GM12878 (cell line): ENCODE measurements around the gene NOM1. TPM values are rescaled to one million over a fixed set of nuclear protein-coding genes. Genes with fewer than 3 reads are reported as not detected.

ENCODE experiments used
- ATAC-seq: fragments of 200-7000 bp; cut with Tn5 transposase; 3 replicates; pipeline ENCODE4 v1.9.1; 2020; ENCODE audit warnings: mild to moderate bottlenecking, moderate library complexity
- BruUV-seq: library from RNA; stranded (reverse); fragments of 400-500 nt; replicated peaks from 2 replicates; lab custom pipeline; 2021; lab: Mats Ljungman, UMichigan
- CTCF ChIA-PET: fragments of 300-600 bp; sonication (Branson Sonifier 250); formaldehyde crosslinking; extraction: SDS; loops from one replicate; lab custom pipeline; 2021; ENCODE audit warnings: inconsistent platforms; lab: Yijun Ruan, JAX
- POLR2A ChIA-PET: fragments of 350-600 bp; formaldehyde crosslinking; extraction: SDS; loops from one replicate; lab custom pipeline; 2021; ENCODE audit warnings: inconsistent platforms; lab: Charles Lee
- RAD21 ChIA-PET: fragments of 300-600 bp; sonication (Branson Sonifier 250); formaldehyde crosslinking; loops from one replicate; lab custom pipeline; 2023; ENCODE audit warnings: antibody characterized with exemption; ENCODE audit not compliant: unreplicated experiment; lab: Charles Lee
- SMC1A ChIA-PET: fragments of 300-600 bp; sonication (Branson Sonifier 250); formaldehyde crosslinking; loops from one replicate; lab custom pipeline; 2023; ENCODE audit not compliant: unreplicated experiment, uncharacterized antibody; lab: Charles Lee
- DNase-seq: peaks from one replicate; pipeline ENCODE4 v3.0.0-alpha.2; 2011; ENCODE audit warnings: low read depth, low spot score
- FAIRE-seq: peaks from 3 replicates; lab custom pipeline; 2011; peaks lifted over from hg19 to GRCh38; lab: Jason Lieb, UNC
- H2AFZ ChIP-seq: 2 replicates; pipeline ENCODE4 v1.6.0; 2011; ENCODE audit warnings: low read depth, low read length, control low read depth; ENCODE audit not compliant: control insufficient read depth
- H3K27ac ChIP-seq: 2 replicates; pipeline ENCODE4 v1.5.1; 2011; ENCODE audit warnings: control low read depth; ENCODE audit not compliant: control insufficient read depth, insufficient read depth
- H3K27me3 ChIP-seq, 2 experiments: replicated peaks in 1 of 2; 2 replicates each; pipeline versions ENCODE4 v1.6.0 to v1.6.1; 2011; ENCODE audit warnings: low read length in 1 of 2; ENCODE audit not compliant: control insufficient read depth in 2 of 2, insufficient read depth in 2 of 2
- H3K36me3 ChIP-seq, 2 experiments: 2 replicates each; pipeline ENCODE4 v1.5.1; 2011; ENCODE audit warnings: low read length in 1 of 2; ENCODE audit not compliant: control insufficient read depth in 2 of 2, insufficient read depth in 2 of 2
- H3K4me1 ChIP-seq: 2 replicates; pipeline ENCODE4 v1.6.1; 2011; ENCODE audit warnings: mild to moderate bottlenecking, low read length, moderate library complexity, mixed read lengths; ENCODE audit not compliant: control insufficient read depth, insufficient read depth
- H3K4me2 ChIP-seq: 2 replicates; pipeline ENCODE4 v1.6.0; 2011; ENCODE audit warnings: control low read depth; ENCODE audit not compliant: control insufficient read depth, insufficient read depth
- H3K4me3 ChIP-seq: fragments of 200-600 bp; sonication (generic); 2 replicates; pipeline ENCODE4 v1.5.1; 2016
- H3K79me2 ChIP-seq: 2 replicates; pipeline ENCODE4 v1.6.0; 2011; ENCODE audit warnings: low read length; ENCODE audit not compliant: control insufficient read depth, insufficient read depth
- H3K9ac ChIP-seq: 2 replicates; pipeline ENCODE4 v1.8.0; 2011; ENCODE audit warnings: low read length, control low read depth, mixed read lengths; ENCODE audit not compliant: control insufficient read depth, insufficient read depth
- H3K9me3 ChIP-seq: replicated peaks from 3 replicates; pipeline ENCODE4 v1.5.1; 2011; ENCODE audit warnings: mild to moderate bottlenecking, low read length; ENCODE audit not compliant: control insufficient read depth, insufficient read depth
- H4K20me1 ChIP-seq: 2 replicates; pipeline ENCODE4 v1.6.0; 2011; ENCODE audit not compliant: control insufficient read depth, insufficient read depth
- ATF3 ChIP-seq: IDR thresholded peaks from 2 replicates; pipeline ENCODE4 v1.6.1; 2011; ENCODE audit warnings: low read depth, mild to moderate bottlenecking, low read length, moderate library complexity, borderline replicate concordance; ENCODE audit errors: extremely low read depth
- ATF7 ChIP-seq: fragments of 450-650 bp; IDR thresholded peaks from 2 replicates; pipeline ENCODE4 v1.6.1; 2016; ENCODE audit warnings: low read depth, mild to moderate bottlenecking
- BCL3 ChIP-seq: IDR thresholded peaks from 2 replicates; pipeline ENCODE4 v1.6.1; 2011; ENCODE audit warnings: borderline replicate concordance, low read depth, mild to moderate bottlenecking, moderate library complexity, low read length; ENCODE audit not compliant: insufficient read depth, poor library complexity, severe bottlenecking
- ESRRA ChIP-seq: IDR thresholded peaks from 2 replicates; pipeline ENCODE4 v1.6.1; 2012; ENCODE audit warnings: mild to moderate bottlenecking, low read length, improper control_type of control experiment
- EZH2 ChIP-seq: IDR thresholded peaks from 2 replicates; pipeline ENCODE4 v1.6.1; 2012; ENCODE audit warnings: low read depth, mild to moderate bottlenecking, control low read depth, inconsistent platforms, low read length, borderline replicate concordance; ENCODE audit not compliant: control insufficient read depth
- IRF3 ChIP-seq: fragments of 450-650 bp; IDR thresholded peaks from 2 replicates; pipeline ENCODE4 v1.6.1; 2014; ENCODE audit warnings: mild to moderate bottlenecking
- MTA3 ChIP-seq: IDR thresholded peaks from 2 replicates; pipeline ENCODE4 v1.6.1; 2012; ENCODE audit warnings: low read length, inconsistent platforms, borderline replicate concordance
- NFIC ChIP-seq: IDR thresholded peaks from 2 replicates; pipeline ENCODE4 v1.6.1; 2012; ENCODE audit warnings: low read depth, mild to moderate bottlenecking, inconsistent platforms, low read length, moderate library complexity
- POLR2A ChIP-seq: IDR thresholded peaks from 2 replicates; pipeline ENCODE4 v1.6.1; 2011; ENCODE audit warnings: low read depth, mild to moderate bottlenecking, low read length
- SREBF2 ChIP-seq: IDR thresholded peaks from 2 replicates; pipeline ENCODE4 v1.6.1; 2012; ENCODE audit warnings: mild to moderate bottlenecking, low read length
- SUPT20H ChIP-seq: IDR thresholded peaks from 2 replicates; pipeline ENCODE4 v1.6.1; 2011; ENCODE audit warnings: low read depth, mild to moderate bottlenecking, low read length, moderate library complexity, borderline replicate concordance; ENCODE audit not compliant: control insufficient read depth
- TCF12 ChIP-seq: IDR thresholded peaks from 2 replicates; pipeline ENCODE4 v1.6.1; 2011; ENCODE audit warnings: low read depth, mild to moderate bottlenecking, low read length
- TCF3 ChIP-seq: IDR thresholded peaks from 2 replicates; pipeline ENCODE4 v1.6.1; 2012; ENCODE audit warnings: low read depth, mild to moderate bottlenecking, low read length, borderline replicate concordance; ENCODE audit not compliant: insufficient read depth
- ZBED1 ChIP-seq: IDR thresholded peaks from 2 replicates; pipeline ENCODE4 v1.6.1; 2016; ENCODE audit warnings: borderline replicate concordance
- ZNF622 ChIP-seq: fragments of 450-650 bp; IDR thresholded peaks from 2 replicates; pipeline ENCODE4 v1.6.1; 2017; ENCODE audit warnings: mild to moderate bottlenecking, inconsistent platforms
- ZSCAN29 ChIP-seq: fragments of 450-650 bp; IDR thresholded peaks from 2 replicates; pipeline ENCODE4 v1.6.1; 2017; ENCODE audit warnings: mild to moderate bottlenecking, moderate library complexity
- WGBS: methylation state at CpG from one replicate; pipeline ENCODE4 v1.1.6; 2016; ENCODE audit warnings: low lambda C conversion rate; ENCODE audit not compliant: insufficient replicate concordance, insufficient coverage; ENCODE audit errors: missing lambda C conversion rate; 5-methylcytosine and 5-hydroxymethylcytosine counted together
- in situ Hi-C: fragments of 300-500 bp; cut with MboI; formaldehyde crosslinking; loops from 9 replicates; pipeline ENCODE4 v1.14.3; 2018; ENCODE audit warnings: mixed read lengths
- intact Hi-C: fragments of 100-400 bp; cut with micrococcal nuclease; formaldehyde crosslinking; loops from one replicate; pipeline ENCODE4 v1.14.2; 2022; ENCODE audit not compliant: unreplicated experiment
- polyA plus RNA-seq, 11 experiments: library from polyadenylated mRNA; depleted of rRNA in 4 of 11; unstranded in 6 of 11; stranded (reverse) in 5 of 11; fragments of >200 nt; fragmentation: Nextera tagmentation in 4 of 11; fragmentation: Illumina TruSeq in 1 of 11; extraction: Ambion mirVana in 4 of 11; extraction: Trizol in 1 of 11; gene quantifications; 1 replicate in 1 of 11; 2 replicates in 10 of 11; pipeline versions ENCODE4 v1.2.1 to v1.2.3, GENCODE V29; 2011 to 2016; ENCODE audit warnings: inconsistent platforms in 2 of 11, missing spikeins in 2 of 11, low read depth in 1 of 11
- total RNA-seq, 4 experiments: library from RNA; depleted of rRNA in 3 of 4; stranded (reverse); fragments of >200 nt in 3 of 4; fragmentation: Illumina TruSeq in 1 of 4; extraction: Trizol in 1 of 4; gene quantifications; 2 replicates each; pipeline versions ENCODE4 v1.2.1 to v1.2.3, GENCODE V29; 2013 to 2021

Gene NOM1
- total and polyA plus RNA-seq, 10 of the 15 experiments (the other 5 are each of a cell fraction or from before 2014, with no cell fraction given) = 2.9 to 21.3 (median 17.8) TPM

GRCh38 chr7:157012113-157012547, 62.6 kb downstream of the NOM1 start:
- Histone ChIP-seq H3K4me1 (peaks cover 32% of the 10 kb centered on the region), H3K36me3 (no peaks in the 10 kb centered on the region), H3K9ac (no peak overlapping the region), H3K27me3 (peaks cover 0 to 6% of the 10 kb centered on the region in 2 experiments; a peak in 1 of 4 replicates), H4K20me1 (no peaks in the 10 kb centered on the region), H2AFZ (no peak overlapping the region), H3K27ac (no peak overlapping the region), H3K4me2 (no peak overlapping the region), H3K4me3 (no peak overlapping the region)
- no peak for ATAC-seq
- CTCF ChIA-PET = no interaction called here
- WGBS = 33% methylated on average over 9 of the region's 10 CpGs
- SMC1A ChIA-PET = interaction anchor here (0.6 kb wide), 1 partner anchor 1292 kb away, joined by 3 read pairs; no protein-coding TSS in a partner anchor
- POLR2A ChIA-PET = no interaction called here
- RAD21 ChIA-PET = interaction anchor here (1.9 kb wide), 1 partner anchor 61 kb away, joined by 6 read pairs; no protein-coding TSS in a partner anchor
- DNase-seq = no peak
- BruUV-seq = no TSS peak
- in situ Hi-C loops = no loop called here
- TF ChIP-seq ZSCAN29 (no peak), TCF3 (no peak)
- TF ChIP-seq, all 136 proteins: peak for 0
- intact Hi-C loops = loop anchor here (10.0 kb wide), 2 partner anchors 117 to 343 kb away; partner anchors contain the start of gene LMBR1
- Histone ChIP-seq H3K79me2 (no peaks in the 10 kb centered on the region), H3K9me3 (no peaks in the 10 kb centered on the region)
- peak; percentile 68 for FAIRE-seq

- H2AFZ ChIP-seq = no peak overlapping the region
- in situ Hi-C loops (no loop called here), intact Hi-C loops (loop anchor here (10.0 kb wide), 2 partner anchors 118 to 342 kb away; partner anchors contain the start of gene LMBR1)
- ATAC-seq (no peak), FAIRE-seq (no peak), DNase-seq (no peak)
- H3K36me3 ChIP-seq = no peaks in the 10 kb centered on the region
- no peak overlapping the region for H3K4me2 ChIP-seq
- BruUV-seq = no TSS peak
- H3K79me2 ChIP-seq = no peaks in the 10 kb centered on the region
- no peaks in the 10 kb centered on the region for H4K20me1 ChIP-seq
- POLR2A ChIA-PET = no interaction called here
- RAD21 ChIA-PET = interaction anchor here (1.9 kb wide), 1 partner anchor 62 kb away, joined by 6 read pairs; no protein-coding TSS in a partner anchor
- H3K4me1 ChIP-seq = peaks cover 41% of the 10 kb centered on the region
- no peak overlapping the region for H3K9ac ChIP-seq
- H3K4me3 ChIP-seq = no peak overlapping the region
- no peak overlapping the region for H3K27ac ChIP-seq
- CTCF ChIA-PET = interaction anchor here (0.6 to 1.3 kb wide), 3 partner anchors 45 to 1669 kb away, joined by 3 to 4 read pairs (median 3); no protein-coding TSS in a partner anchor
- peaks cover 1 to 6% of the 10 kb centered on the region in 2 experiments; a peak in 2 of 4 replicates for H3K27me3 ChIP-seq
- SMC1A ChIA-PET = interaction anchor here (0.9 kb wide), 1 partner anchor 16 kb away, joined by 3 read pairs; no protein-coding TSS in a partner anchor
- H3K9me3 ChIP-seq = no peaks in the 10 kb centered on the region; the same call in 2 of the 3 replicates
- no peak for TF ChIP-seq TCF12
- no peak for TF ChIP-seq BCL3
- no peak for TF ChIP-seq ATF3
- TF ChIP-seq POLR2A = no peak
- no peak for TF ChIP-seq NFIC
- TF ChIP-seq SUPT20H = no peak
- no peak for TF ChIP-seq EZH2
- TF ChIP-seq ATF7 = no peak
- TF ChIP-seq IRF3 = no peak
- no peak for TF ChIP-seq MTA3
- TF ChIP-seq ESRRA = no peak
- no peak for TF ChIP-seq ZNF622
- TF ChIP-seq SREBF2 = no peak
- no peak for TF ChIP-seq ZBED1
These were observed 63.6 kb downstream of the NOM1 start for GRCh38 chr7:157013101-157013500.
